ENCODE results near the gene CTNNA2.

The CTNNA2 gene

GRCh38 chr2:80348953-80349352 lies 836.1 kb downstream of the CTNNA2 start:
- no peak for TF ChIP-seq CTCF (IDR thresholded peaks at IDR 0.05; ENCODE audit: low read depth, low read length)
- H3K4me3 ChIP-seq (replicated peaks in 1 of 2; ENCODE audit: low read depth in 2 of 2, low read length in 2 of 2), result no peak overlapping the region
- DNase-seq (ENCODE audit: low read depth in 2 of 2), result no peak

GRCh38 chr2:80351231-80351630 lies 838.4 kb downstream of the CTNNA2 start:
- no peak for TF ChIP-seq CTCF (IDR thresholded peaks at IDR 0.05; ENCODE audit: low read depth, low read length)
- no peak for DNase-seq (ENCODE audit: low read depth in 2 of 2)
- H3K4me3 ChIP-seq (replicated peaks in 1 of 2; ENCODE audit: low read depth in 2 of 2, low read length in 2 of 2), result no peak overlapping the region

GRCh38 chr2:80354858-80355257 lies 842.0 kb downstream of the CTNNA2 start:
- no peak overlapping the region for H3K4me3 ChIP-seq (replicated peaks in 1 of 2; ENCODE audit: low read depth in 2 of 2, low read length in 2 of 2)
- no peak for DNase-seq (ENCODE audit: low read depth in 2 of 2)
- no peak for TF ChIP-seq CTCF (IDR thresholded peaks at IDR 0.05; ENCODE audit: low read depth, low read length)

- no peak overlapping the region for H3K4me3 ChIP-seq (replicated peaks in 1 of 2; ENCODE audit: low read depth in 2 of 2, low read length in 2 of 2)
- no peak for TF ChIP-seq CTCF (IDR thresholded peaks at IDR 0.05; ENCODE audit: low read depth, low read length)
- DNase-seq (ENCODE audit: low read depth in 2 of 2), result no peak
These were observed 849.1 kb downstream of the CTNNA2 start for GRCh38 chr2:80361904-80362303.

GRCh38 chr2:80363330-80363729 lies 850.5 kb downstream of the CTNNA2 start:
- no peak overlapping the region for H3K4me3 ChIP-seq (replicated peaks in 1 of 2; ENCODE audit: low read depth in 2 of 2, low read length in 2 of 2)
- no peak for TF ChIP-seq CTCF (IDR thresholded peaks at IDR 0.05; ENCODE audit: low read depth, low read length)
- DNase-seq (ENCODE audit: low read depth in 2 of 2), result no peak

- TF ChIP-seq CTCF (IDR thresholded peaks at IDR 0.05; ENCODE audit: low read depth, low read length), result no peak
- peak in 1 of 2 donors; percentile 5 for DNase-seq (ENCODE audit: low read depth in 2 of 2)
- no peak overlapping the region for H3K4me3 ChIP-seq (replicated peaks in 1 of 2; ENCODE audit: low read depth in 2 of 2, low read length in 2 of 2)
These were observed 851.0 kb downstream of the CTNNA2 start for GRCh38 chr2:80363791-80364349.

Measured in cardiac fibroblast (primary cell).